GM12874 (cell line): ENCODE results near the gene PACS1.

Experiments used
- TF ChIP-seq, protein P1 (sequence below): IDR thresholded peaks from 2 replicates; pipeline ENCODE4 v1.5.1; 2011; ENCODE audit warnings: low read depth, mild to moderate bottlenecking, control low read depth, low read length, moderate library complexity; ENCODE audit not compliant: insufficient read depth

Gene PACS1

DNA sequence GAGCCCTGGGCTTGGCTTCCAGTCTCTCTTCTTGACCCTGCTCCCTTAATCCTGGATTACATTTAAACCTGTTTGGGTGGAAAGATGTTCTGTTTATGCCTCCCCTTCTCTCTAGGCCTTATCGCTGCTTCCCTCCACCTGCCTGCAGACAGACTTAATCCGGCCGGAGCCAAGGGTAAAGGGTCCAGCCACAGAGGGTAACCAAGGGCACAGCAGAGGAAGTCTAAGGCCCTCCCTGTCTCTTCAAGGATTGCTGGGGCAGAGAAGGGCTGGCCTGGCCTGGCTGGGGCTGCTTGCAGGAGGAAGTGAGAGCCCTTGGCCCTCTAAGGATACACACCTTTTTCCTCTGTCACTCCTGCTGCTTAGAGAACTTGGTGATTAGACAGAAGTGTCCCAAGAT, 23.2 kb upstream of the PACS1 start:
- TF ChIP-seq, protein P1, sequence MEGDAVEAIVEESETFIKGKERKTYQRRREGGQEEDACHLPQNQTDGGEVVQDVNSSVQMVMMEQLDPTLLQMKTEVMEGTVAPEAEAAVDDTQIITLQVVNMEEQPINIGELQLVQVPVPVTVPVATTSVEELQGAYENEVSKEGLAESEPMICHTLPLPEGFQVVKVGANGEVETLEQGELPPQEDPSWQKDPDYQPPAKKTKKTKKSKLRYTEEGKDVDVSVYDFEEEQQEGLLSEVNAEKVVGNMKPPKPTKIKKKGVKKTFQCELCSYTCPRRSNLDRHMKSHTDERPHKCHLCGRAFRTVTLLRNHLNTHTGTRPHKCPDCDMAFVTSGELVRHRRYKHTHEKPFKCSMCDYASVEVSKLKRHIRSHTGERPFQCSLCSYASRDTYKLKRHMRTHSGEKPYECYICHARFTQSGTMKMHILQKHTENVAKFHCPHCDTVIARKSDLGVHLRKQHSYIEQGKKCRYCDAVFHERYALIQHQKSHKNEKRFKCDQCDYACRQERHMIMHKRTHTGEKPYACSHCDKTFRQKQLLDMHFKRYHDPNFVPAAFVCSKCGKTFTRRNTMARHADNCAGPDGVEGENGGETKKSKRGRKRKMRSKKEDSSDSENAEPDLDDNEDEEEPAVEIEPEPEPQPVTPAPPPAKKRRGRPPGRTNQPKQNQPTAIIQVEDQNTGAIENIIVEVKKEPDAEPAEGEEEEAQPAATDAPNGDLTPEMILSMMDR, result no peak

DNA sequence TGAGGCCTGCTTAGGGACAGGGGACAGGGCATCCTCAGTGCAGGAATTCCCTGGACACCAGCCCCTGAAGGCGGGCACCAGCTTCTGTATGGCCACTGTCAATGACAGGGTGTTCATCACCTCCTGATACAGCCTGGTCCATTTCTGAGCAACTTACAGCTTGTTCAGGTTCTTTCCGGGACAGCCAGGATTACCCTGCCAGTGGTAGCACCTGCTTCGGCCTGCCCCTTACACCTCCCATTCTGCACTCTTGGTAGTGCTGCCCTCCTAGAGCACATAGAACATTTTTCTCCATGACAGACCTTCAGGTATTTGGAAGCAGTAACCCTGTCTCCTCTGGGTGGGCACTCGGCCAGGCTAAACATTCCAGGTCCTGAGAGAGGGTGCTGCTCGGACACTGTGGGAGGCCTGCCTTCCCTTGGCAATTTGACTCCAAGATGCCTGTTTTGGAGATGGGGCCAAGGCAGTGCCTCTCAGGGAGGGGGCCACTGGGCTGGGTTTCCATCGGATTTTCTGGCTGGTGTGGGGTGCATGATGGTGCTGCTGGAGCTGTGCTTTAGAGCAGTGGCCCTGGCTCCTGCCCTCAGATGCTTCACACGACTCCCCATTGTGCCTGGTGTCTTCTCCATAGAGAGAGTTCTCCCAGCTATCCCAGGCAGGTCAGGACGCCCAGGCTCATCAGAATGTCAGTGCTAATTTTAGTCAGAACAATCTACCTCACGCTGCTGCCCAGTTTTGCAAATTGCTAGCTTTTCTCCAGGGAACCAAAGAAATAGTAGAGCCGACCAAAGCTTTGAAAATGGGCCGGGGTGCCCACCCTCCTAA, 22.3 kb upstream of the PACS1 start:
- TF ChIP-seq, protein P1, result no peak

DNA sequence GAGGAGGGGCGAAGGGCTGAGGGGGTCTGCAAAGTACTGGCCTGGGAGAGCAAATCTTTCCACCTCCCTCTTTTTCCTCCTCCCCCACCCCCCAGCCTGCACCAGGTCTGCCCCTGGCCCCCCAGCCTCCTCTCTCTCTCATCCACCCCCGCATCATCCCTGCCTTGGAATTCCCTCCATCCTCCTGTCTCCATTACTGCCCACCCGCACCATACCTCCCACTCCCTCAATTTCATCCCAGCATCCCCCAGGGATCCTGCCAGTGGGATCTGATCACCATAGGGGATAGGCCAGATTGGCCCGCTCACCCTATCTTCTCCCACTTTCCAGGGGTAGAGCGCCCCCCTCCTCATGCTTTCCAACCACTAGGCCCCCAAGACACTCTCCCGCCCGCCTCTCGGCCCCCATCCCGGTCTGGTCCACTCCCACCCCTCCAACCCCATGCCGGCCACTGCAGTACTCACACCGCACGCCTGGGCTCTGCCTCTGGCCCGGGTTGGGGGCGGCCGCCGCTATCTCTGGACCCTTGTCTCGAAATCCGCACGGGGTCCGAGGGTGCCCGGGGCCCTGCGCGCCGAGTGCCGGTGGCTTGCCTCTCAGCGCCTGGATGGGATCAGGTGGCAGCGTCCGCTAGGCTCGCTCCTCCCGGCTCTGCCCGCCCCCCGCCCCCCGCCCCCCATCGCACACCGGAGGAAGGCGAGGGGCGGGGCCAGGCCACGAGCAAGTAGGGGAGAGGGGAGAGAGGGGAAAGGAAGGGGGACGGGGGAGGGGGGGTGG, 21.3 kb upstream of the PACS1 start, which contains the start of gene GAL3ST3:
Gene GAL3ST3, minus strand, starts transcription at position 615 of the 777 bp plus-strand sequence. CDS start 3,746 bp downstream, outside the sequence.
- TF ChIP-seq, protein P1, result no peak

DNA sequence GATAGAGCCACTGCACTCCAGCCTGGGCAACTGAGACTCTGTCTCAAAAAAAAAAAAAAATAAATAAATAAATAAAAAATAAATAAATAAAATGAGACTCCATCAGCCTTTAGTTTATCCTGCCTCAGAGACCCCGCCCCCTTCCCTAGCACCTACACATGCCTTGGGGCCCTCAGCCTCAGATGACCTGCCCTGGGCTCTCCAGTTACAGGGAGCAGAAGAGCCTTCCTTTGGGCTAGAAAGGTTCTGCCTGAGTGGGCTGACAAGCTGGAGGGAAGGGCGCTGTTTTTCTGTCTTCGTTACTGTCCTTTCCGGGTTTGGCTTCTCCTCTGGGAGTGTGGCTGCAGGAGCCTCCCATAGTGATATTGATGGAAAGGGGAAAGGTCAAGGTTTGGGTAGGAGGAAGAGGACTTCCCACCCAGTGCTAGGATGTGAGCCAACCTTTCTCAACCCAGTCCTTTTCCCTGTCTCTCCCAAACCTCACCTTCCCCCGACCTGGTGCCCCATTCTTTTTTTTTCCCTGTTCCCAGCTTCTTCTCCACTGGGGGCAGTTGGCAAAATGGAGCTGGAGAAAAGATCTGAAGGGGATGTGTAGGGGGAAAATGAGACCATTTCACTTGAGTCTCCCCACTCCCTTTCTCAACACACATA, 19.4 kb upstream of the PACS1 start:
- TF ChIP-seq, protein P1, result no peak

DNA sequence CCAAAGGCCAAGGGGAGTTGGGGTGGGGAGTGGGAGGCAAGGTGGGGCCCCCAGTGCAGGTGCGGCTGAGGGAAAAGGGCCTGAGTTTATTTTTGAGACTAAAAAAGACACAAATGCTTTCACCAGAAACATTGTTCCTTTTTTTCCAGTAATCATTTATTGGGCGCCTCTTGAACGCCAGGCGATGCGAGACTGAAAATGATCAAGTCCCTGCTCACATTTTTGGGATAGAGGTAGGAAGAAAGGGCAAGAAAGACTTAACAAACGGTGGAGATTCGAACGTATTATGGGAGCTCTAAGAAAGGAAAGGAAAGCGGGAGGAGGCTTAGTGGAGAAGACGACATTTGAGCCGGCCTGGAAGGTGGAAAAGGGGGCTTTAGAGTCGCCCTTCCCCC, 18.7 kb upstream of the PACS1 start:
- TF ChIP-seq, protein P1, result no peak

DNA sequence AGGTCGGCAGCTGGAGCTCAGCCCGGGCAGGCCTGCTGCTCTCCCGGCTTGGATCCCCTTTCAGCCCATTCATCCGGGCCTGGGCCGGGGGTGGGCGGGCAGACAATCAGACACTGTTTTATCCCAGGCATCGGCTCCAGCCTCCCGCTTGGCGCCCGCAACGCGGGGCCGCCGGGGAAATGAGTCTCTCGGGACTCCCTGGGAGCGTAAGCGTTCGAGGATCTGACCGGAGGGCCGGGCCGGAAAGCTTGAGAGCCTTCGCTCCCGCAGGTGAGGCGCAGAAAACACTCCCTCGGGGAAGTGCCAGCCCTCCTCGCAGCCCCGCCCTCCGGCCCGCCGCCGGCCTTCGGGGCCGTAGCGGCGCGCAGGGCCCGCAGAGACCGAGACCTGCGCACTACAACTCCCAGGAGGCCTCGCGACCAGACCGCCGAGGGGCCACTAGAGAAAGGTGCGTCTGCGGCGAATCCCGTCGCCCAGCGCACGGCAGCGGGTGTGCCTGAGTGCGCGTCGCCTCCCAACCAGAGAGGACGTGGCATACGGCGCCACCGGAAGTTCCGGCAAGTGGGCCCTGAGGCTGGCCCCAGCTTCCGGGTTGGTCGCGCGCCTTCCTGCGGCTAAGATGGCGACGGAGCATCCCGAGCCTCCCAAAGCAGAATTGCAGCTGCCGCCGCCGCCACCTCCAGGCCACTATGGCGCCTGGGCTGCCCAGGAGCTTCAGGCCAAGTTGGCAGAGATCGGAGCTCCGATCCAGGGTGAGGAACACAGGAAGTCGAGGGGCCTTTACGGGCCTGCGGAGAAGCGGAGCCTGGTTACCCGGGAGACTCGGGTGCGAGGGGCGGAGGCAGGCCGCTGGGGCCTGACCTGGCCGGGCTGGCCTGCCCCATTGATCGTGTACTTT, 18.1 kb upstream of the PACS1 start, which contains the start of gene SF3B2:
Gene SF3B2, plus strand, starts transcription at position 599 of the 898 bp plus-strand sequence. Its CDS starts 21 bp downstream, at position 620.
- TF ChIP-seq, protein P1, result no peak
